GDM1 (cell line): ENCODE measurements around the gene GNG13.
"Not testable (repeated sequence)": the region's sequence is repeated elsewhere in the genome, so short reads cannot be mapped to it uniquely, and the experiment has no call there.

Experiments
- DNase-seq: peaks from one replicate; lab custom pipeline; 2025; lab: John Stamatoyannopoulos, UW

GNG13 gene

GRCh38 chr16:799948-800833 lies at the start of gene GNG13:
Gene GNG13, minus strand, starts transcription at chr16:800734. Its CDS starts 1,657 bp downstream, at chr16:799077.
- no peak for DNase-seq

GRCh38 chr16:848510-849253 lies 48.1 kb upstream of the GNG13 start:
- no peak for DNase-seq

- no peak for DNase-seq
Measured at GRCh38 chr16:847681-848445, 47.3 kb upstream of the GNG13 start.

GRCh38 chr16:847151-847550 lies 46.6 kb upstream of the GNG13 start:
- DNase-seq: no peak

GRCh38 chr16:845351-845745 lies 44.8 kb upstream of the GNG13 start:
- no peak for DNase-seq

- DNase-seq: no peak
Measured at GRCh38 chr16:844638-845350, 44.3 kb upstream of the GNG13 start.

GRCh38 chr16:843771-844170 lies 43.2 kb upstream of the GNG13 start:
- no peak for DNase-seq

- no peak for DNase-seq
Measured at GRCh38 chr16:842711-843560, 42.4 kb upstream of the GNG13 start.

DNA sequence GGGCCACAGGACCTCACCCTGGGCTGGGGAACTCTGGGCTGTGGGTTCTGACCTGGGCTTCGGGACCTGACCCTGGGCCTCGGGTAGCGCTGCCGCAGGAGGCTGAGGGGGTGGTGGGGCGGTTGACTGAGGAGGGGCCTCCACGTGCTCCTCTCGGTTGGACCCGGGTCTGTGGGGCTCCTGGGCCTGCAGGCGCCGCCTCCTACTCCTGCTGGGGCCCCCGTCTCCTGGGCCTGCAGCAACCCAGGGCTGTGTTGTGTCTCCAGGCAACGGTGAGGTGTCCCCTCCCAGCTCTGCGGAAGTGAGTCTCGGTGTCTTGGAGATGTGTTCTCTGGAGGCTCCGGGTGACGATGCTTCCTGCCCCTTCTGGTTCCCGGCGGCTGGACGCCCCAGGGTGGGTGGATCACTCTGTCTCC lies 41.5 kb upstream of the GNG13 start:
- DNase-seq: no peak

GRCh38 chr16:841455-842060 lies 41.0 kb upstream of the GNG13 start:
- DNase-seq: no peak

- DNase-seq: no peak
Measured at GRCh38 chr16:840561-841454, 40.3 kb upstream of the GNG13 start.

- no peak for DNase-seq
Measured at GRCh38 chr16:839643-840408, 39.3 kb upstream of the GNG13 start.

GRCh38 chr16:838741-839140 lies 38.2 kb upstream of the GNG13 start:
- DNase-seq: no peak

DNA sequence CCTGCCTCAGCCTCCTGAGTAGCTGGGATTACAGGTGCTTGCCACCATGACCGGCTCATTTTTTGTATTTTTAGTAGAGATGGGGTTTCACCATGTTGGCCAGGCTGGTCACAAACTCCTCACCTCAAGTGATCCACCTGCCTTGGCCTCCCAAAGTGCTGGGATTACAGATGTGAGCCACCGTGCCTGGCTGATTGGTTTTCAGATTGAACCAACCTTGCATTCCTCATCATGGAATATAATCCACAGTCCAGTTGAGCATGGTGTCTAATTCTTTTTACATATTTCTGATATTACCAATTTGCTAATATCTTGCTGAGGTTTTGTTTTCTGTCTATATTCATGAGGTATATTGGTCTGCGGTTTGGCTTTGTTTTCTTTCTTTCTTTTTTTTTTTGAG lies 36.3 kb upstream of the GNG13 start:
- DNase-seq: not testable (repeated sequence)

DNA sequence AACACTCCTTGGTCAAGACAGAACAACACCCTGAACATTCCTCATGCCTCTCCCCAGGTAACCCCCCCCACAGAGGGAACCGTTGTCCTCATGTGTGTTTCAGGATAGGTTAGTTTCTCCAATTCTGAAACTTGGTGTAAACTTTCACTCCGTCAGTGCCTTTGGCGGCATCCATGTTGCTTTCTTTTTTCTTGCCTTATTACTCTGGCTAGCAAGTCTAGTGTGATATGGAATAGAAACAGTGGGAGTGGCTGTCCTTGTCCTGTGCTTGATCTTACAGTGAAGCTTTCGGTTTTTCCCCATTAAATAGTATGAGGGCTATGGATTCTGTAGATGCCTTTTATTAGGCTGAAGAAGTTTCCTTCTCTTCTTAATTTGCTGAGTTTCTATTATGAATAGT lies 35.7 kb upstream of the GNG13 start:
- DNase-seq: no peak

- DNase-seq: no peak
Measured at GRCh38 chr16:835373-835772, 34.8 kb upstream of the GNG13 start.

DNA sequence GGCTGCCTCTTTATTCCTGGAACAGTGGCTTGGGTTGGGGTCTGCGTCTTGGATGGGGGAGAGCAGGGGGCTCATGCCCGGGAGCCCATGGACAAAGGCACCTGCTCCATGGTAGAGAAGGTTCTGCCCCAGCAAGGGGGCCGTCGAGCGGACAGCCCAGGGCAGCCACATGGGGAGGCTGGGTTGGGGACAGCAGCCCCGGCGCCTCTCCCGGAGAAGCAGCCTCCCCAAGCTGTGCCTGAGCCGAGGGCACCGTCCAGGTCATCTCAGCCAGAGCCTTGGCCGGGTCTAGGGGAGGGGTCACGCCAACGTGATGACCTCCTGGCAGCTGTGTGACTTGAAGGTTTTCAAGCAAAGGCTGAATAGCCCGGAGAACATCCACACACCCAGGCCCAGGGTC lies 32.9 kb upstream of the GNG13 start:
- no peak for DNase-seq

- no peak for DNase-seq
Measured at GRCh38 chr16:832652-833336, 32.3 kb upstream of the GNG13 start.
